IMR-90 (cell line): Measurements from ENCODE around the gene ZBTB33. TPM values are rescaled to one million over a fixed set of nuclear protein-coding genes. Genes with fewer than 3 reads are reported as not detected.
A peak's percentile ranks its signal among the peaks of the same experiment; 100 is the strongest.

Experiments
- ATAC-seq: fragments of 200-7000 bp; cut with Tn5 transposase; 2 replicates; pipeline ENCODE4 v1.9.1; 2020; ENCODE audit warnings: low read depth, mild to moderate bottlenecking, moderate library complexity
- BruUV-seq: library from RNA; stranded (reverse); fragments of 400-500 nt; replicated peaks from 2 replicates; lab custom pipeline; 2021; lab: Mats Ljungman, UMichigan
- CTCF ChIA-PET: fragments of 300-600 bp; formaldehyde crosslinking; extraction: SDS; loops from one replicate; lab custom pipeline; 2021; ENCODE audit warnings: antibody characterized with exemption; lab: Yijun Ruan, JAX
- POLR2A ChIA-PET: fragments of 300-600 bp; sonication (Branson Sonifier 250); formaldehyde crosslinking; loops from one replicate; lab custom pipeline; 2022; ENCODE audit warnings: antibody characterized with exemption; ENCODE audit not compliant: unreplicated experiment; lab: Charles Lee
- DNase-seq: peaks from one replicate; pipeline ENCODE4 v3.0.0; 2013
- H2AFZ ChIP-seq: replicated peaks from 2 replicates; pipeline ENCODE3; 2013; ENCODE audit warnings: low read length, mild to moderate bottlenecking; ENCODE audit not compliant: poor library complexity
- H2AK5ac ChIP-seq: 2 replicates; pipeline ENCODE4 v1.6.1; 2013; ENCODE audit warnings: low read depth, low read length, inconsistent platforms
- H2AK9ac ChIP-seq: replicated peaks from 2 replicates; pipeline ENCODE3; 2013; ENCODE audit warnings: mild to moderate bottlenecking, low read depth, low read length, moderate library complexity; ENCODE audit not compliant: poor library complexity
- H2BK120ac ChIP-seq: 2 replicates; pipeline ENCODE4 v1.6.1; 2013; ENCODE audit warnings: low read depth, low read length, inconsistent platforms
- H2BK15ac ChIP-seq: 3 replicates; pipeline ENCODE4 v1.6.1; 2013; ENCODE audit warnings: low read depth, low read length, inconsistent platforms
- H2BK20ac ChIP-seq: 2 replicates; pipeline ENCODE4 v1.6.1; 2013; ENCODE audit warnings: low read depth, mild to moderate bottlenecking, inconsistent platforms, low read length, moderate library complexity
- H2BK5ac ChIP-seq: 2 replicates; pipeline ENCODE4 v1.6.1; 2013; ENCODE audit warnings: mild to moderate bottlenecking, low read depth, low read length, inconsistent platforms; ENCODE audit not compliant: poor library complexity, severe bottlenecking
- H3K14ac ChIP-seq: replicated peaks from 2 replicates; pipeline ENCODE4 v1.6.1; 2013; ENCODE audit warnings: low read depth, low read length, inconsistent platforms
- H3K18ac ChIP-seq: 2 replicates; pipeline ENCODE4 v1.6.1; 2013; ENCODE audit warnings: low read depth, low read length, control low read depth
- H3K23ac ChIP-seq: 2 replicates; pipeline ENCODE4 v1.6.1; 2013; ENCODE audit warnings: low read depth, low read length, inconsistent platforms
- H3K27ac ChIP-seq: 2 replicates; pipeline ENCODE4 v1.5.1; 2013; ENCODE audit warnings: mild to moderate bottlenecking, control low read depth, low read length; ENCODE audit not compliant: insufficient read depth
- H3K27me3 ChIP-seq: 2 replicates; pipeline ENCODE4 v1.6.1; 2013; ENCODE audit warnings: low read length; ENCODE audit not compliant: control insufficient read depth, insufficient read depth
- H3K36me3 ChIP-seq: 2 replicates; pipeline ENCODE4 v1.6.1; 2013; ENCODE audit warnings: low read length, mixed read lengths; ENCODE audit not compliant: control insufficient read depth, insufficient read depth
- H3K4ac ChIP-seq: 2 replicates; pipeline ENCODE4 v1.6.1; 2013; ENCODE audit warnings: low read depth, low read length, inconsistent platforms
- H3K4me1 ChIP-seq: 2 replicates; pipeline ENCODE4 v1.6.1; 2013; ENCODE audit warnings: low read length, mixed read lengths; ENCODE audit not compliant: control insufficient read depth, insufficient read depth
- H3K4me2 ChIP-seq: 2 replicates; pipeline ENCODE4 v1.6.1; 2013; ENCODE audit warnings: low read depth, mild to moderate bottlenecking, control low read depth, low read length, moderate library complexity
- H3K4me3 ChIP-seq: 2 replicates; pipeline ENCODE4 v1.5.1; 2013; ENCODE audit warnings: low read depth, mild to moderate bottlenecking, control low read depth, low read length, moderate library complexity; ENCODE audit not compliant: insufficient read depth
- H3K56ac ChIP-seq: 2 replicates; pipeline ENCODE4 v1.6.1; 2013; ENCODE audit warnings: low read length, inconsistent platforms; ENCODE audit not compliant: insufficient read depth; ENCODE audit errors: extremely low read depth
- H3K79me1 ChIP-seq, 2 experiments: 2 replicates each; pipeline ENCODE4 v1.6.1; 2013; ENCODE audit warnings: low read length in 2 of 2, inconsistent platforms in 1 of 2, low read depth in 1 of 2
- H3K9ac ChIP-seq: 2 replicates; pipeline ENCODE4 v1.6.1; 2013; ENCODE audit warnings: low read depth, low read length, control low read depth
- H3K9me1 ChIP-seq: 2 replicates; pipeline ENCODE4 v1.6.1; 2013; ENCODE audit warnings: low read length, inconsistent platforms; ENCODE audit not compliant: insufficient read depth
- H3K9me3 ChIP-seq: 2 replicates; pipeline ENCODE4 v1.6.1; 2013; ENCODE audit warnings: low read length; ENCODE audit not compliant: control insufficient read depth, insufficient read depth
- H4K20me1 ChIP-seq: 2 replicates; pipeline ENCODE4 v1.6.1; 2013; ENCODE audit warnings: low read length, inconsistent platforms; ENCODE audit not compliant: insufficient read depth
- H4K5ac ChIP-seq: 2 replicates; pipeline ENCODE4 v1.6.1; 2013; ENCODE audit warnings: mild to moderate bottlenecking, low read depth, low read length, control low read depth
- H4K8ac ChIP-seq, 2 experiments: 2 replicates each; pipeline ENCODE4 v1.6.1; 2013; ENCODE audit warnings: low read depth in 2 of 2, low read length in 2 of 2, control low read depth in 1 of 2, inconsistent platforms in 1 of 2
- H4K91ac ChIP-seq: 2 replicates; pipeline ENCODE4 v1.6.1; 2013; ENCODE audit warnings: low read depth, low read length, inconsistent platforms; ENCODE audit not compliant: insufficient read depth
- BHLHE40 ChIP-seq: fragments of 150-350 bp; IDR thresholded peaks from 2 replicates; pipeline ENCODE4 v1.6.1; 2016; ENCODE audit warnings: mild to moderate bottlenecking, low read depth, low read length
- CEBPB ChIP-seq: IDR thresholded peaks from 2 replicates; pipeline ENCODE4 v1.6.1; 2012; ENCODE audit warnings: low read depth, low read length, improper control_type of control experiment
- CHD1 ChIP-seq: IDR thresholded peaks from 2 replicates; pipeline ENCODE4 v1.6.1; 2012; ENCODE audit warnings: low read depth, low read length, improper control_type of control experiment
- CTCF ChIP-seq: conservative IDR thresholded peaks from 2 replicates; pipeline ENCODE4 v1.5.1; 2012; ENCODE audit warnings: mild to moderate bottlenecking, low read depth, low read length, improper control_type of control experiment
- ELK1 ChIP-seq: fragments of 150-350 bp; IDR thresholded peaks from 2 replicates; pipeline ENCODE4 v1.6.1; 2016; ENCODE audit warnings: low read depth, mild to moderate bottlenecking, low read length, moderate library complexity, borderline replicate concordance
- FOS ChIP-seq: fragments of 150-350 bp; IDR thresholded peaks from 2 replicates; pipeline ENCODE4 v1.6.1; 2016; ENCODE audit warnings: low read depth, low read length
- MAFK ChIP-seq: IDR thresholded peaks from 2 replicates; pipeline ENCODE4 v1.6.1; 2012; ENCODE audit warnings: low read depth, low read length, improper control_type of control experiment
- MAZ ChIP-seq: IDR thresholded peaks from 2 replicates; pipeline ENCODE4 v1.6.1; 2012; ENCODE audit warnings: low read depth, mild to moderate bottlenecking, low read length, improper control_type of control experiment, moderate library complexity, borderline replicate concordance
- MXI1 ChIP-seq: IDR thresholded peaks from 2 replicates; pipeline ENCODE4 v1.6.1; 2012; ENCODE audit warnings: low read depth, mild to moderate bottlenecking, low read length, moderate library complexity, borderline replicate concordance
- POLR2A ChIP-seq: IDR thresholded peaks from 2 replicates; pipeline ENCODE4 v1.6.1; 2012; ENCODE audit warnings: mild to moderate bottlenecking, low read depth, low read length
- RAD21 ChIP-seq: IDR thresholded peaks from 2 replicates; pipeline ENCODE4 v1.6.1; 2012; ENCODE audit warnings: low read length, improper control_type of control experiment
- RCOR1 ChIP-seq: IDR thresholded peaks from 2 replicates; pipeline ENCODE4 v1.6.1; 2012; ENCODE audit warnings: mild to moderate bottlenecking, low read length, improper control_type of control experiment; ENCODE audit not compliant: insufficient replicate concordance
- RFX5 ChIP-seq: IDR thresholded peaks from 2 replicates; pipeline ENCODE4 v1.8.0; 2012; ENCODE audit warnings: low read depth, mild to moderate bottlenecking, low read length, moderate library complexity
- SMC3 ChIP-seq: fragments of 150-350 bp; IDR thresholded peaks from 2 replicates; pipeline ENCODE4 v1.6.1; 2016; ENCODE audit warnings: low read depth, mild to moderate bottlenecking, antibody characterized with exemption, low read length, moderate library complexity
- WGBS, 2 experiments: methylation state at CpG; one replicate each; pipeline versions ENCODE4 v1.1.5 to v1.1.7; 2013; ENCODE audit warnings: missing lambda C conversion rate in 2 of 2; ENCODE audit not compliant: insufficient read length in 1 of 2; ENCODE audit errors: extremely low coverage in 2 of 2; 5-methylcytosine and 5-hydroxymethylcytosine counted together
- dilution Hi-C: fragments of 300-500 bp; cut with HindIII; formaldehyde crosslinking; loops from one replicate; pipeline ENCODE4 v1.14.3; 2018; ENCODE audit warnings: low sequenced_read_pairs; ENCODE audit not compliant: unreplicated experiment
- in situ Hi-C: fragments of 300-500 bp; cut with MboI; formaldehyde crosslinking; loops from 3 replicates; pipeline ENCODE4 v1.14.3; 2019; ENCODE audit warnings: low sequenced_read_pairs, inconsistent platforms, mixed read lengths
- intact Hi-C: fragments of 100-400 bp; cut with micrococcal nuclease; formaldehyde crosslinking; loops from 2 replicates; pipeline ENCODE4 v1.10.0; 2022
- polyA plus RNA-seq, 3 experiments: library from polyadenylated mRNA; depleted of rRNA; stranded (reverse); fragments of >200 nt; gene quantifications; 2 replicates each; pipeline ENCODE4 v1.2.3, GENCODE V29; 2012; ENCODE audit warnings: low replicate concordance in 1 of 3
- total RNA-seq: library from RNA; depleted of rRNA; stranded (reverse); fragments of >200 nt; gene quantifications from 2 replicates; pipeline ENCODE4 v1.2.3, GENCODE V29; 2012

ZBTB33 gene
- total and polyA plus RNA-seq, 2 of the 4 experiments (the other 2 are of a cell fraction) = 3.3 to 16.3 TPM

GRCh38 chrX:120213438-120214265 lies 37.0 kb upstream of the ZBTB33 start:
- ATAC-seq (peak; percentile 83), DNase-seq (peak; percentile 59)
- Histone ChIP-seq H3K9me1 (no peaks in the 10 kb centered on the region), H3K4me1 (no peaks in the 10 kb centered on the region), H3K36me3 (no peaks in the 10 kb centered on the region), H2AK5ac (no peak overlapping the region), H4K5ac (no peak overlapping the region), H2BK20ac (no peak overlapping the region), H3K9me3 (no peaks in the 10 kb centered on the region), H3K18ac (no peak overlapping the region), H3K79me1 (no peaks in the 10 kb centered on the region), H4K8ac (no peak overlapping the region), H3K14ac (no peak overlapping the region), H2BK15ac (no peak overlapping the region), H3K4me2 (no peak overlapping the region), H2BK5ac (no peak overlapping the region), H3K4ac (no peak overlapping the region), H2AK9ac (no peak overlapping the region), H3K4me3 (no peak overlapping the region), H3K9ac (no peak overlapping the region), H4K20me1 (no peaks in the 10 kb centered on the region), H3K27ac (no peak overlapping the region), H3K23ac (no peak overlapping the region), H2AFZ (no peak overlapping the region), H4K91ac (no peak overlapping the region), H2BK120ac (no peak overlapping the region), H3K56ac (no peak overlapping the region), H3K27me3 (no peaks in the 10 kb centered on the region)
- in situ Hi-C loops = no loop called here
- no TSS peak for BruUV-seq
- ChIA-PET CTCF (interaction anchor here (0.6 to 1.7 kb wide), 6 partner anchors 9 to 1093 kb away, joined by 3 to 7 read pairs (median 3); no protein-coding TSS in a partner anchor), POLR2A (interaction anchor here (0.6 kb wide), 1 partner anchor 13 kb away, joined by 6 read pairs; no protein-coding TSS in a partner anchor)
- dilution Hi-C loops = no loop called here
- WGBS, 2 experiments = no CpG with 5 or more reads among the region's 8 CpGs
- intact Hi-C loops = loop anchor here (1.0 to 10.0 kb wide), 4 partner anchors 179 to 1369 kb away; no protein-coding TSS in a partner anchor
- TF ChIP-seq RFX5 (no peak), RAD21 (peak; percentile 60), POLR2A (no peak), SMC3 (peak; percentile 44), CTCF (peak; percentile 75), RCOR1 (no peak), ELK1 (no peak), CHD1 (no peak), MAFK (no peak), CEBPB (no peak), MAZ (no peak), MXI1 (no peak), FOS (no peak), BHLHE40 (no peak)
